ENCODE measurements around the gene SMTN. TPM values are rescaled to one million over a fixed set of nuclear protein-coding genes. Genes with fewer than 3 reads are reported as not detected.

Gene SMTN
- total and polyA plus RNA-seq, 9 of the 15 experiments (the other 6 are each of a cell fraction or from before 2014, with no cell fraction given), result 2.5 to 41.1 (median 16.1) TPM

GRCh38 chr22:31107894-31108218 lies 26.7 kb downstream of the SMTN start:
- WGBS (ENCODE audit: insufficient coverage, low coverage, missing lambda C conversion rate), result 8% methylated on average over 5 of the region's 5 CpGs
- Histone ChIP-seq H3K27me3 (ENCODE audit: control insufficient read depth in 2 of 2, insufficient read depth in 2 of 2, low read length in 2 of 2) (no peaks in the 10 kb centered on the region), H3K36me3 (ENCODE audit: control insufficient read depth, insufficient read depth, low read length) (no peaks in the 10 kb centered on the region), H2AFZ (ENCODE audit: low read depth, low read length) (peak overlapping the region; percentile 99), H3K4me2 (ENCODE audit: insufficient read depth, low read length) (peak overlapping the region; percentile 91), H3K27ac (ENCODE audit: extremely low read depth, low read depth, low read length) (peak overlapping the region; percentile 68), H3K4me3 (peak overlapping the region; percentile 35), H4K20me1 (replicated peaks; ENCODE audit: control insufficient read depth, insufficient read depth, low read length) (no peaks in the 10 kb centered on the region), H3K4me1 (replicated peaks in 1 of 2; ENCODE audit: control insufficient read depth in 2 of 2, insufficient read depth in 2 of 2, low read length in 2 of 2) (peaks cover under 1 to 17% of the 10 kb centered on the region in 2 experiments; a peak in 4 of 5 replicates), H3K9ac (ENCODE audit: insufficient read depth in 1 of 2, low read depth in 2 of 2, low read length in 2 of 2) (peak overlapping the region; percentile 73 to 75), H3K9me1 (ENCODE audit: control insufficient read depth, insufficient read depth, low read length) (no peaks in the 10 kb centered on the region), H3K9me3 (replicated peaks; ENCODE audit: control insufficient read depth, insufficient read depth, low read depth, low read length) (no peaks in the 10 kb centered on the region; the same call in 1 of the 2 replicates), H3K79me2 (ENCODE audit: control insufficient read depth, insufficient read depth, low read length) (no peaks in the 10 kb centered on the region)
- no peak for TF ChIP-seq FOSL1 (tag; conservative IDR thresholded peaks at IDR 0.05)
- no peak for TF ChIP-seq MEF2D (tag; conservative IDR thresholded peaks at IDR 0.05; ENCODE audit: low read depth)
- no peak for TF ChIP-seq PHF8 (IDR thresholded peaks at IDR 0.05; ENCODE audit: borderline replicate concordance, low read length)
- TF ChIP-seq KAT8 (IDR thresholded peaks at IDR 0.05; ENCODE audit: low read depth), result no peak
- TF ChIP-seq, protein P1, sequence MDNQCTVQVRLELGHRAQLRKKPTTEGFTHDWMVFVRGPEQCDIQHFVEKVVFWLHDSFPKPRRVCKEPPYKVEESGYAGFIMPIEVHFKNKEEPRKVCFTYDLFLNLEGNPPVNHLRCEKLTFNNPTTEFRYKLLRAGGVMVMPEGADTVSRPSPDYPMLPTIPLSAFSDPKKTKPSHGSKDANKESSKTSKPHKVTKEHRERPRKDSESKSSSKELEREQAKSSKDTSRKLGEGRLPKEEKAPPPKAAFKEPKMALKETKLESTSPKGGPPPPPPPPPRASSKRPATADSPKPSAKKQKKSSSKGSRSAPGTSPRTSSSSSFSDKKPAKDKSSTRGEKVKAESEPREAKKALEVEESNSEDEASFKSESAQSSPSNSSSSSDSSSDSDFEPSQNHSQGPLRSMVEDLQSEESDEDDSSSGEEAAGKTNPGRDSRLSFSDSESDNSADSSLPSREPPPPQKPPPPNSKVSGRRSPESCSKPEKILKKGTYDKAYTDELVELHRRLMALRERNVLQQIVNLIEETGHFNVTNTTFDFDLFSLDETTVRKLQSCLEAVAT (IDR thresholded peaks at IDR 0.05), result 0 out of 4 replicates have a peak, but pooled peaks of 1 of the 2 experiments have one; percentile 19
- TF ChIP-seq IFI16 (CRISPR knock-in tag; IDR thresholded peaks at IDR 0.05), result no peak
- TF ChIP-seq HDAC2 (IDR thresholded peaks at IDR 0.05), result 0 out of 2 replicates have a peak, but pooled peaks have one; percentile 22
- no peak for TF ChIP-seq ZNF668 (CRISPR knock-in tag; IDR thresholded peaks at IDR 0.05)
- TF ChIP-seq RNF2 (IDR thresholded peaks at IDR 0.05), result no peak
- no peak for TF ChIP-seq EGR1 (conservative IDR thresholded peaks at IDR 0.05)
- no peak for TF ChIP-seq ZNF717 (CRISPR knock-in tag; IDR thresholded peaks at IDR 0.05)
- 0 out of 2 replicates have a peak, but pooled peaks have one; percentile 41 for TF ChIP-seq SMARCA4 (IDR thresholded peaks at IDR 0.05)
- 0 out of 4 replicates have a peak, but pooled peaks of 1 of the 2 experiments have one; percentile 47 for TF ChIP-seq ARNT (IDR thresholded peaks at IDR 0.05)
- no peak for TF ChIP-seq HLTF (IDR thresholded peaks at IDR 0.05)
- ATAC-seq, result peak; percentile 25
- intact Hi-C loops (cut with micrococcal nuclease) (loop anchor here (2.0 kb wide), 2 partner anchors 41 to 123 kb away; no protein-coding TSS in a partner anchor), in situ Hi-C loops (cut with MboI) (no loop called here)
- ChIA-PET POLR2A (interaction anchor here (0.5 to 1.6 kb wide), 11 partner anchors 9 to 1629 kb away, joined by 3 to 8 read pairs (median 4); partner anchors contain the start of gene RNF185), CTCF (ENCODE audit: low intra/inter-chr PET ratio) (interaction anchor here (0.6 to 2.3 kb wide), 3 partner anchors 41 to 124 kb away, joined by 3 to 18 read pairs (median 5); no protein-coding TSS in a partner anchor)
- FAIRE-seq, result no peak
- DNase-seq (ENCODE audit: extremely low read depth in 1 of 4, low spot score in 3 of 4), result no peak
- no TSS peak for BruUV-seq (replicated peaks)

All from K562 (cell line).